NB4 (cell line): ENCODE results near the gene MISP.

Experiments used
- DNase-seq: peaks from one replicate; pipeline ENCODE4 v3.0.0; 2010; ENCODE audit warnings: low read depth
- H3K4me3 ChIP-seq: one replicate; pipeline ENCODE4 v1.5.1; 2011; ENCODE audit warnings: mild to moderate bottlenecking, low read depth, low read length, moderate library complexity
- CTCF ChIP-seq: IDR thresholded peaks from one replicate; pipeline ENCODE4 v1.5.1; 2012; ENCODE audit warnings: low read depth, low read length
- MAX ChIP-seq: IDR thresholded peaks from 2 replicates; pipeline ENCODE4 v1.6.1; 2011; ENCODE audit warnings: low read depth, low read length
- MYC ChIP-seq: IDR thresholded peaks from 2 replicates; pipeline ENCODE4 v1.6.1; 2011; ENCODE audit warnings: low read depth, low read length
- POLR2A ChIP-seq: IDR thresholded peaks from 2 replicates; pipeline ENCODE4 v1.6.1; 2011; ENCODE audit warnings: mild to moderate bottlenecking; ENCODE audit not compliant: insufficient read length; ENCODE audit errors: extremely low read depth

MISP gene

GRCh38 chr19:793806-794205 lies 42.9 kb downstream of the MISP start:
- TF ChIP-seq MYC (no peak), CTCF (no peak), MAX (no peak), POLR2A (no peak)
- DNase-seq: no peak

GRCh38 chr19:795073-795611 lies 44.2 kb downstream of the MISP start:
- no peak for TF ChIP-seq MAX
- no peak for TF ChIP-seq POLR2A
- TF ChIP-seq MYC: no peak
- TF ChIP-seq CTCF: no peak
- no peak overlapping the region for H3K4me3 ChIP-seq
- no peak for DNase-seq

More at GRCh38 chr19:793806-794205, 42.9 kb downstream of the MISP start:
- H3K4me3 ChIP-seq: no peak overlapping the region

GRCh38 chr19:795691-796581 lies 45.0 kb downstream of the MISP start:
- H3K4me3 ChIP-seq: peak overlapping the region; percentile 62
- DNase-seq: peak; percentile 2
- no peak for TF ChIP-seq MYC
- TF ChIP-seq POLR2A: no peak
- no peak for TF ChIP-seq MAX
- no peak for TF ChIP-seq CTCF

GRCh38 chr19:796692-797527 lies 46.0 kb downstream of the MISP start, which contains the start of gene PTBP1:
PTBP1 (plus strand) TSS chr19:797452; CDS start chr19:797498, 46 bp downstream.
- DNase-seq: peak; percentile 99
- TF ChIP-seq MAX (peak; percentile 97), POLR2A (peak; percentile 67), MYC (peak; percentile 98), CTCF (no peak)
- H3K4me3 ChIP-seq: peak within 1 kb of the TSS; percentile 95

GRCh38 chr19:797528-798414 lies 46.9 kb downstream of the MISP start:
- DNase-seq: peak; percentile 87

More at GRCh38 chr19:797528-798414, 46.9 kb downstream of the MISP start:
- TF ChIP-seq MYC: peak; percentile 69
- TF ChIP-seq MAX: peak; percentile 55
- TF ChIP-seq CTCF: no peak
- no peak for TF ChIP-seq POLR2A
- peak overlapping the region; percentile 95 for H3K4me3 ChIP-seq
